H9 (cell line): ENCODE data around the gene ZNF451. TPM values are rescaled to one million over a fixed set of nuclear protein-coding genes. Genes with fewer than 3 reads are reported as not detected.

Experiments
- DNase-seq: peaks from one replicate; pipeline ENCODE4 v3.0.0-alpha.2; 2017
- H2AFZ ChIP-seq: one replicate; pipeline ENCODE4 v1.6.1; 2013; ENCODE audit warnings: mild to moderate bottlenecking, low read length, control low read depth, moderate library complexity
- H2AK5ac ChIP-seq: 2 replicates; pipeline ENCODE4 v1.6.1; 2013; ENCODE audit warnings: low read length, control low read depth, mixed read lengths; ENCODE audit not compliant: insufficient read length
- H2BK120ac ChIP-seq: one replicate; pipeline ENCODE4 v1.6.1; 2013; ENCODE audit warnings: low read depth, mild to moderate bottlenecking, low read length, control low read depth, inconsistent platforms; ENCODE audit not compliant: poor library complexity, severe bottlenecking
- H2BK12ac ChIP-seq: 2 replicates; pipeline ENCODE4 v1.6.1; 2013; ENCODE audit warnings: low read length, control low read depth, mixed read lengths, low read depth; ENCODE audit not compliant: insufficient read length
- H2BK15ac ChIP-seq: 2 replicates; pipeline ENCODE4 v1.6.1; 2013; ENCODE audit warnings: low read depth, low read length, control low read depth
- H2BK20ac ChIP-seq: one replicate; pipeline ENCODE4 v1.6.1; 2013; ENCODE audit warnings: low read depth, mild to moderate bottlenecking, low read length, control low read depth, inconsistent platforms; ENCODE audit not compliant: poor library complexity, severe bottlenecking
- H2BK5ac ChIP-seq: 2 replicates; pipeline ENCODE4 v1.6.1; 2013; ENCODE audit warnings: low read length, control low read depth, mixed read lengths; ENCODE audit not compliant: insufficient read length
- H3K14ac ChIP-seq: 2 replicates; pipeline ENCODE4 v1.6.1; 2013; ENCODE audit warnings: low read length, control low read depth; ENCODE audit not compliant: insufficient read depth
- H3K18ac ChIP-seq: 2 replicates; pipeline ENCODE4 v1.6.1; 2013; ENCODE audit warnings: low read depth, mild to moderate bottlenecking, mixed read lengths, low read length, control low read depth; ENCODE audit not compliant: insufficient read length
- H3K23ac ChIP-seq: 2 replicates; pipeline ENCODE4 v1.6.1; 2013; ENCODE audit warnings: low read length, control low read depth, mixed read lengths, low read depth; ENCODE audit not compliant: insufficient read length
- H3K23me2 ChIP-seq: 2 replicates; pipeline ENCODE4 v1.6.1; 2013; ENCODE audit warnings: low read depth, mild to moderate bottlenecking, mixed read lengths, low read length, control low read depth; ENCODE audit not compliant: insufficient read length, poor library complexity, severe bottlenecking
- H3K27ac ChIP-seq: 2 replicates; pipeline ENCODE4 v1.5.1; 2013; ENCODE audit warnings: low read length, control low read depth, mixed read lengths, low read depth; ENCODE audit not compliant: insufficient read length
- H3K27me3 ChIP-seq: 2 replicates; pipeline ENCODE4 v1.6.1; 2013; ENCODE audit warnings: low read length, control low read depth, inconsistent platforms; ENCODE audit not compliant: insufficient read depth
- H3K4ac ChIP-seq: 2 replicates; pipeline ENCODE4 v1.6.1; 2013; ENCODE audit warnings: low read depth, mild to moderate bottlenecking, control low read depth, inconsistent platforms, low read length, moderate library complexity
- H3K4me1 ChIP-seq: 2 replicates; pipeline ENCODE4 v1.6.1; 2013; ENCODE audit warnings: low read length, control low read depth, inconsistent platforms; ENCODE audit not compliant: insufficient read depth
- H3K4me2 ChIP-seq: 2 replicates; pipeline ENCODE4 v1.6.1; 2013; ENCODE audit warnings: low read length, control low read depth, mixed read lengths; ENCODE audit not compliant: insufficient read length, insufficient read depth
- H3K56ac ChIP-seq: 2 replicates; pipeline ENCODE4 v1.6.1; 2013; ENCODE audit warnings: low read depth, mild to moderate bottlenecking, mixed read lengths, low read length, control low read depth; ENCODE audit not compliant: insufficient read length
- H3K79me1 ChIP-seq: 2 replicates; pipeline ENCODE4 v1.6.1; 2013; ENCODE audit warnings: low read depth, mild to moderate bottlenecking, moderate library complexity, low read length, control low read depth, inconsistent platforms; ENCODE audit not compliant: insufficient read depth, poor library complexity, severe bottlenecking
- H3K79me2 ChIP-seq: 2 replicates; pipeline ENCODE4 v1.6.1; 2013; ENCODE audit warnings: low read length, control low read depth, inconsistent platforms; ENCODE audit not compliant: insufficient read depth
- H3K9ac ChIP-seq: 2 replicates; pipeline ENCODE4 v1.6.1; 2013; ENCODE audit warnings: low read length, control low read depth, mixed read lengths; ENCODE audit not compliant: insufficient read length; ENCODE audit errors: extremely low read depth
- H3K9me3 ChIP-seq: one replicate; pipeline ENCODE4 v1.6.1; 2013; ENCODE audit warnings: low read depth, low read length, inconsistent platforms; ENCODE audit not compliant: control insufficient read depth
- H3T11ph ChIP-seq: one replicate; pipeline ENCODE4 v1.6.1; 2013; ENCODE audit warnings: mild to moderate bottlenecking, low read length, control low read depth, inconsistent platforms
- H4K20me1 ChIP-seq: one replicate; pipeline ENCODE4 v1.6.1; 2013; ENCODE audit not compliant: control insufficient read depth, insufficient read length, insufficient read depth
- H4K5ac ChIP-seq: 2 replicates; pipeline ENCODE4 v1.6.1; 2013; ENCODE audit warnings: low read depth, mild to moderate bottlenecking, mixed read lengths, low read length, control low read depth; ENCODE audit not compliant: insufficient read length
- H4K8ac ChIP-seq: replicated peaks from 2 replicates; pipeline ENCODE4 v1.6.1; 2013; ENCODE audit warnings: low read length, control low read depth, mixed read lengths, low read depth; ENCODE audit not compliant: insufficient read length
- H4K91ac ChIP-seq: 2 replicates; pipeline ENCODE4 v1.6.1; 2013; ENCODE audit warnings: low read depth, mild to moderate bottlenecking, moderate library complexity, mixed read lengths, low read length, control low read depth; ENCODE audit not compliant: insufficient read length
- H3K27ac Mint-ChIP-seq, 3 experiments: 2 replicates in 2 of 3; 3 replicates in 1 of 3; pipeline ENCODE4 v1.8.0; 2020 to 2021; ENCODE audit warnings: mixed read lengths in 3 of 3, mild to moderate bottlenecking in 1 of 3, moderate library complexity in 1 of 3
- H3K27me3 Mint-ChIP-seq: 2 replicates; pipeline ENCODE4 v1.8.0; 2021; ENCODE audit warnings: low read depth, mild to moderate bottlenecking, moderate library complexity, mixed read lengths
- H3K36me3 Mint-ChIP-seq, 3 experiments: 2 replicates in 2 of 3; 3 replicates in 1 of 3; pipeline ENCODE4 v1.8.0; 2020 to 2021; ENCODE audit warnings: low read depth in 3 of 3, mixed read lengths in 3 of 3; ENCODE audit not compliant: insufficient read depth in 1 of 3
- H3K4me1 Mint-ChIP-seq, 2 experiments: 2 replicates each; pipeline ENCODE4 v1.8.0; 2020; ENCODE audit warnings: mixed read lengths in 2 of 2
- H3K4me3 Mint-ChIP-seq, 2 experiments: 2 replicates in 1 of 2; 3 replicates in 1 of 2; pipeline ENCODE4 v1.8.0; 2020 to 2021; ENCODE audit warnings: mild to moderate bottlenecking in 2 of 2, mixed read lengths in 2 of 2, moderate library complexity in 1 of 2
- H3K9me3 Mint-ChIP-seq, 2 experiments: 2 replicates in 1 of 2; 3 replicates in 1 of 2; pipeline ENCODE4 v1.8.0; 2020; ENCODE audit warnings: mild to moderate bottlenecking in 2 of 2, mixed read lengths in 2 of 2, moderate library complexity in 1 of 2
- CTCF ChIP-seq: fragments of 200-600 bp; sonication (generic); conservative IDR thresholded peaks from 3 replicates; pipeline ENCODE4 v1.8.0; 2021; ENCODE audit warnings: antibody characterized with exemption, mild to moderate bottlenecking
- WGBS: extraction: QIAGEN DNeasy Blood & Tissue Kit; methylation state at CpG from one replicate; pipeline ENCODE4 v1.1.7; 2013; ENCODE audit warnings: missing lambda C conversion rate, low lambda C conversion rate, mixed read lengths; ENCODE audit not compliant: insufficient read length; ENCODE audit errors: extremely low coverage; 5-methylcytosine and 5-hydroxymethylcytosine counted together
- total RNA-seq: library from RNA; stranded (reverse); gene quantifications from 2 replicates; pipeline ENCODE4 v1.2.1, GENCODE V29; 2021

ZNF451 gene
- total RNA-seq, 1 experiment from 2014 or later = 71.2 TPM

- Mint-ChIP-seq H3K27ac (no peak overlapping the region), H3K9me3 (no peaks in the 10 kb centered on the region), H3K4me3 (no peak overlapping the region), H3K27me3 (no peaks in the 10 kb centered on the region), H3K36me3 (peaks cover 7 to 31% (median 30%) of the 10 kb centered on the region in 3 experiments; a peak in 6 of 7 replicates), H3K4me1 (no peaks in the 10 kb centered on the region)
- Histone ChIP-seq H3K4me2 (no peak overlapping the region), H2BK15ac (no peak overlapping the region), H2BK20ac (no peak overlapping the region), H4K91ac (no peak overlapping the region), H3K27me3 (no peaks in the 10 kb centered on the region), H3K4ac (no peak overlapping the region), H3K23me2 (no peaks in the 10 kb centered on the region), H3K14ac (no peak overlapping the region), H3K9ac (no peak overlapping the region), H3K23ac (no peak overlapping the region), H3K4me1 (no peaks in the 10 kb centered on the region), H2AK5ac (no peak overlapping the region), H3K9me3 (no peaks in the 10 kb centered on the region), H4K8ac (no peak overlapping the region), H2BK12ac (no peak overlapping the region), H3K56ac (no peak overlapping the region), H4K5ac (no peak overlapping the region), H3K27ac (no peak overlapping the region), H3K79me2 (no peaks in the 10 kb centered on the region; the same call in 1 of the 2 replicates), H2AFZ (no peak overlapping the region), H3K79me1 (no peaks in the 10 kb centered on the region), H4K20me1 (no peaks in the 10 kb centered on the region), H3T11ph (no peak overlapping the region), H3K18ac (no peak overlapping the region), H2BK120ac (no peak overlapping the region), H2BK5ac (no peak overlapping the region)
- WGBS = 100% methylated on average over 1 of the region's 1 CpG
- no peak for DNase-seq
- TF ChIP-seq CTCF = no peak
Observed at GRCh38 chr6:57142178-57142525, 52.2 kb downstream of the ZNF451 start.
